ENCODE data around the gene LLPH. TPM values are rescaled to one million over a fixed set of nuclear protein-coding genes. Genes with fewer than 3 reads are reported as not detected.

Gene LLPH
- total RNA-seq, 2 experiments from 2014 or later, result 33.6 to 34.1 TPM

DNA sequence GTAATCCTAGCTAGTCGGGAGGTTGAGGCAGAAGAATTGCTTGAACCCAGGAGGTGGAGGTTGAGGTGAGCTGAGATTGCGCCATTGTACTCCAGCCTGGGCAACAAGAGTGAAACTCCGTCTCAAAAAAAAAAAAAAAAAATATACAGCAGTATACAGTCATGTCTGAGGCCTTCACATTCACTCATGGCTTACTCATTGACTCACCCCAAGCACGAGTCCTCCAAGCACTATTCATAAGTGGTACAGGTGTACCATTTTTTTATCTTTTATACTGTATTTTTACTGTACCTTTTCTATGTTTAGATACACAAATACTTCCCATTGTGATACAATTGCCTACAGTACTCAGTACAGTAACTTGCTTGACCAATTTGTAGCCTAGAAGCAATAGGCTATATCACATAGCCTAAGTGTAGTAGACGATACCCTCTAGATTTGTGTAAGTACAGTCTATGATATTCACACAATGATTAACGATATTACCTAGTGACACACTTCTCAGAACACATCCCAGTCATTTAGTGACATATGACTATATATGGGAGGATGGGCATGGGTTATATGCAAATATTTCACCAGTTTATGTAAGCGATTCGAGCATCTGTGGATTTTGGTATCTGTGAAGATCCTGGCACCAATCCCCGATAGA, 12.2 kb downstream of the LLPH start:
- Mint-ChIP-seq H3K27ac (no peak overlapping the region), H3K4me1 (ENCODE audit: low read depth) (peaks cover 23% of the 10 kb centered on the region), H3K27me3 (peaks cover 2% of the 10 kb centered on the region), H3K4me3 (no peak overlapping the region), H3K36me3 (ENCODE audit: low read depth) (peaks cover 21% of the 10 kb centered on the region), H3K9me3 (no peaks in the 10 kb centered on the region)
- ATAC-seq (peak; percentile 20), DNase-seq (no peak)
- ChIA-PET POLR2A (interaction anchor here (1.2 to 1.9 kb wide), 2 partner anchors 12 to 282 kb away, joined by 3 to 5 read pairs; partner anchors contain the start of gene LLPH), CTCF (interaction anchor here (1.4 kb wide), 1 partner anchor 575 kb away, joined by 3 read pairs; no protein-coding TSS in a partner anchor)
- TF ChIP-seq, protein P1, sequence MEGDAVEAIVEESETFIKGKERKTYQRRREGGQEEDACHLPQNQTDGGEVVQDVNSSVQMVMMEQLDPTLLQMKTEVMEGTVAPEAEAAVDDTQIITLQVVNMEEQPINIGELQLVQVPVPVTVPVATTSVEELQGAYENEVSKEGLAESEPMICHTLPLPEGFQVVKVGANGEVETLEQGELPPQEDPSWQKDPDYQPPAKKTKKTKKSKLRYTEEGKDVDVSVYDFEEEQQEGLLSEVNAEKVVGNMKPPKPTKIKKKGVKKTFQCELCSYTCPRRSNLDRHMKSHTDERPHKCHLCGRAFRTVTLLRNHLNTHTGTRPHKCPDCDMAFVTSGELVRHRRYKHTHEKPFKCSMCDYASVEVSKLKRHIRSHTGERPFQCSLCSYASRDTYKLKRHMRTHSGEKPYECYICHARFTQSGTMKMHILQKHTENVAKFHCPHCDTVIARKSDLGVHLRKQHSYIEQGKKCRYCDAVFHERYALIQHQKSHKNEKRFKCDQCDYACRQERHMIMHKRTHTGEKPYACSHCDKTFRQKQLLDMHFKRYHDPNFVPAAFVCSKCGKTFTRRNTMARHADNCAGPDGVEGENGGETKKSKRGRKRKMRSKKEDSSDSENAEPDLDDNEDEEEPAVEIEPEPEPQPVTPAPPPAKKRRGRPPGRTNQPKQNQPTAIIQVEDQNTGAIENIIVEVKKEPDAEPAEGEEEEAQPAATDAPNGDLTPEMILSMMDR (IDR thresholded peaks at IDR 0.05), result no peak
- intact Hi-C loops (cut with micrococcal nuclease), result no loop called here

DNA sequence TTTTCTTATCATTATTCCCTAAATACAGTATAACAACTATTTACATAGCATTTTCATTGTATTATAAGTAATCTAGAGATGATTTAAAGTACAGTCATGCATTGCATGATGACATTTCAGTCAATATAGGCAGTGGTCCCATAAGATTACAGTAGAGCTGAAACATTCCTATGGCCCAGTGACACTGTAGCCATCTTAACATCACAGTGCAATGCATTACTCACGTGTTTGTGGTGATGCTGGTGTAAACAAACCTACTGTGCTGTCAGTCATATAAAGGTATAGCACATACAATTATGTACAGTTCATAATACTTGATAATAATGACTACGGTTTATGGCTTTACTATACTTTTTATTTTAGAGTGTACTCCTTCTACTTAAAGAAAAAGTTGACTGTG, 13.3 kb downstream of the LLPH start:
- TF ChIP-seq, protein P1 (IDR thresholded peaks at IDR 0.05), result no peak
- peaks cover 21% of the 10 kb centered on the region for H3K4me1 Mint-ChIP-seq (ENCODE audit: low read depth)
- CTCF ChIA-PET, result interaction anchor here (1.0 to 1.4 kb wide), 2 partner anchors 9 to 576 kb away, joined by 3 read pairs; no protein-coding TSS in a partner anchor

DNA sequence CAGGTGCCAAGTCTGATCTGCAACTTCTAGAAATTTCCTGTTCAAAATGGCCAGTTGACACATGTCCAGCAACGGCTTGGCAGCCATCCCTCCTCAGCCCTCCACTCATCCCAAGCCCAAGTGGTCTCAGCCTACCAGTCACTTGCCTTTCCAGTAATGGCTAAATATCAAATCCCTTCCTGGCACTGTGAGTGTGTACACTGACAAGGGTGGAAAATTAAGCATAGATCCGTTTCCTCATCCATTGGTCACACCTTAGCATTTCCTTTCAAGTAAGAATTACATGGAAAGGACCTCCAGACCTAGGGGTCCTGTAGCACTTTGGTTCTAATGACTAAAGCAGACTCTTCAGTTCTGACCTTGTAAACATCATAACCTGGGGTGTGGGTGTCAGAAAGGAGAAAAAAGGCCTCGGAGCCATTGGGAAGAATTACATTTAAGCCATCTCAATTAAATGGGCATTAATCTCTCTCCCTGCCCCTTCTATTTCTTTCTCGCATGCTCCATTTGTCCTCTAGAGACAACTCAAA, 15.4 kb downstream of the LLPH start:
- Mint-ChIP-seq H3K27me3 (peaks cover 2% of the 10 kb centered on the region), H3K36me3 (ENCODE audit: low read depth) (peaks cover 9% of the 10 kb centered on the region), H3K4me3 (no peak overlapping the region), H3K4me1 (ENCODE audit: low read depth) (peaks cover 15% of the 10 kb centered on the region), H3K9me3 (no peaks in the 10 kb centered on the region), H3K27ac (no peak overlapping the region)
- ATAC-seq (no peak), DNase-seq (no peak)
- TF ChIP-seq, protein P1 (IDR thresholded peaks at IDR 0.05), result no peak
- POLR2A ChIA-PET, result no interaction called here
- intact Hi-C loops (cut with micrococcal nuclease), result no loop called here
- CTCF ChIA-PET, result interaction anchor here (1.4 kb wide), 1 partner anchor 8 kb away, joined by 7 read pairs; no protein-coding TSS in a partner anchor

More for the DNA sequence above, 13.3 kb downstream of the LLPH start:
- Mint-ChIP-seq H3K27me3 (peaks cover 2% of the 10 kb centered on the region), H3K4me3 (no peak overlapping the region), H3K36me3 (ENCODE audit: low read depth) (peaks cover 17% of the 10 kb centered on the region), H3K9me3 (no peaks in the 10 kb centered on the region), H3K27ac (no peak overlapping the region)
- intact Hi-C loops (cut with micrococcal nuclease), result no loop called here
- DNase-seq, result no peak
- ATAC-seq, result no peak
- POLR2A ChIA-PET, result no interaction called here

DNA sequence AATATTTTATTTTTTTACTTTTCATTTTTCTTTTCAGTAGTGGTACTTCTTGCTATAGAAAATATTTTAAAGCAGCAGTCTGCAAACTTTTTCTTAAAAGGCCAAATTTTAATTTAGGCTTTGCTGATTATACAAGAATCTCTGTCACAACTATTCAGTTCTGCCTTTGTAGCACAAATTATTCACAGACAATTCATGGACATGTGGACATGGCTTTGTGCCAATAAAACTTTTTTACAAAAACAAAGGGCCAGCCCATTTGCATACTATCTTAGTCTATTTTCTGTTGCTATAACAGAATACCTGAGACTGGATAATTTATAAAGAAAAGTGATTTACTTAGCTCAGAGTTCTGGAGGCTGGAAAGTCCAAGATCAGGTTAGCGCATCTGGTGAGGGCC, 17.1 kb downstream of the LLPH start:
- ChIA-PET CTCF (no interaction called here), POLR2A (no interaction called here)
- DNase-seq (no peak), ATAC-seq (no peak)
- peaks cover 2% of the 10 kb centered on the region for H3K27me3 Mint-ChIP-seq
- no peaks in the 10 kb centered on the region for H3K36me3 Mint-ChIP-seq (ENCODE audit: low read depth)
- H3K4me1 Mint-ChIP-seq (ENCODE audit: low read depth), result peaks cover 8% of the 10 kb centered on the region
- intact Hi-C loops (cut with micrococcal nuclease), result no loop called here
- H3K4me3 Mint-ChIP-seq, result no peak overlapping the region
- H3K27ac Mint-ChIP-seq, result no peak overlapping the region
- H3K9me3 Mint-ChIP-seq, result no peaks in the 10 kb centered on the region
- TF ChIP-seq, protein P1 (IDR thresholded peaks at IDR 0.05), result no peak

DNA sequence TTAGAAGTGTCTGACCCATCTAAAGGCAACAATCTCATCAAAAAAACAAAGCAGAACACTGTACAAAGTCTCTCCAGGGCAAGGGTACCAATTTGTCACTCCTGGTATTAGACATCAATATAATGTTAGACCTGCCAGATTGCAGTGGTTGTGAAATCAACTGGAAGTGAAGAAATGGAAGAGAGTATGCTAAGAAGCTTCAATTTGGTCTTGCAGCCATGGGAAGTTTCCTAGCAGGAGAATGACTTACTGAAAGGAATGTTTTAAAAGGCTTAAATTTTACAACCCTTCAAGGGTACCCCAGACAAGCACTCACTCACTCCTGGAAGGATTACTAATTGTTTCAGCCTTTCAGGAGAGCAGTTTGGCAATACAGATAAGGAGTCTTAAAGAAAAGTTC, 18.9 kb downstream of the LLPH start:
- CTCF ChIA-PET, result no interaction called here
- peaks cover 8% of the 10 kb centered on the region for H3K4me1 Mint-ChIP-seq (ENCODE audit: low read depth)
- POLR2A ChIA-PET, result no interaction called here

More for the DNA sequence above, 18.9 kb downstream of the LLPH start:
- Mint-ChIP-seq H3K27me3 (peaks cover 3% of the 10 kb centered on the region), H3K4me3 (no peak overlapping the region), H3K36me3 (ENCODE audit: low read depth) (no peaks in the 10 kb centered on the region), H3K27ac (no peak overlapping the region), H3K9me3 (no peaks in the 10 kb centered on the region)
- DNase-seq (no peak), ATAC-seq (no peak)
- TF ChIP-seq, protein P1 (IDR thresholded peaks at IDR 0.05), result no peak
- intact Hi-C loops (cut with micrococcal nuclease), result no loop called here
